GM12878 (cell line): Measurements from ENCODE around the gene FBF1. TPM values are rescaled to one million over a fixed set of nuclear protein-coding genes. Genes with fewer than 3 reads are reported as not detected.

ENCODE experiments used
- ATF2 ChIP-seq: IDR thresholded peaks from 2 replicates; pipeline ENCODE4 v1.6.1; 2012; ENCODE audit warnings: low read length, inconsistent platforms
- CBX3 ChIP-seq: fragments of 200-600 bp; sonication (generic); IDR thresholded peaks from 2 replicates; pipeline ENCODE4 v1.6.1; 2016; ENCODE audit warnings: low read depth, borderline replicate concordance
- E2F8 ChIP-seq: fragments of 450-650 bp; IDR thresholded peaks from 2 replicates; pipeline ENCODE4 v1.6.1; 2018; ENCODE audit warnings: mild to moderate bottlenecking, low read depth, moderate library complexity; ENCODE audit not compliant: partially characterized antibody
- ELK1 ChIP-seq: IDR thresholded peaks from 2 replicates; pipeline ENCODE4 v1.6.1; 2012; ENCODE audit warnings: low read depth, low read length, improper control_type of control experiment
- FOS ChIP-seq: IDR thresholded peaks from 3 replicates; pipeline ENCODE4 v1.6.1; 2011; ENCODE audit warnings: borderline replicate concordance; ENCODE audit not compliant: insufficient read length; ENCODE audit errors: extremely low read depth
- FOXK2 ChIP-seq: fragments of 450-650 bp; IDR thresholded peaks from 2 replicates; pipeline ENCODE4 v1.6.1; 2017; ENCODE audit warnings: mild to moderate bottlenecking, moderate library complexity
- KDM1A ChIP-seq: fragments of 200-600 bp; sonication (generic); IDR thresholded peaks from 2 replicates; pipeline ENCODE4 v1.6.1; 2016; ENCODE audit warnings: borderline replicate concordance
- MYB ChIP-seq: fragments of 150-350 bp; IDR thresholded peaks from 2 replicates; pipeline ENCODE4 v1.6.1; 2014; ENCODE audit warnings: mild to moderate bottlenecking, low read depth, low read length, borderline replicate concordance
- PAX8 ChIP-seq: fragments of 450-650 bp; IDR thresholded peaks from 2 replicates; pipeline ENCODE4 v1.6.1; 2017; ENCODE audit warnings: mild to moderate bottlenecking, moderate library complexity
- POLR2AphosphoS5 ChIP-seq: IDR thresholded peaks from 2 replicates; pipeline ENCODE4 v1.6.1; 2011; ENCODE audit warnings: mild to moderate bottlenecking, low read length, inconsistent platforms
- PRDM15 ChIP-seq: fragments of 450-650 bp; formaldehyde crosslinking; IDR thresholded peaks from 2 replicates; pipeline ENCODE4 v1.4.0; 2020; ENCODE audit warnings: mild to moderate bottlenecking, moderate library complexity
- RCOR1 ChIP-seq: conservative IDR thresholded peaks from 2 replicates; pipeline ENCODE4 v1.6.1; 2012; ENCODE audit warnings: low read depth, low read length, improper control_type of control experiment
- SMARCA5 ChIP-seq: fragments of 450-650 bp; IDR thresholded peaks from 2 replicates; pipeline ENCODE4 v1.6.1; 2017; ENCODE audit warnings: mild to moderate bottlenecking
- SUPT20H ChIP-seq: IDR thresholded peaks from 2 replicates; pipeline ENCODE4 v1.6.1; 2011; ENCODE audit warnings: low read depth, mild to moderate bottlenecking, low read length, moderate library complexity, borderline replicate concordance; ENCODE audit not compliant: control insufficient read depth
- ZBTB4 ChIP-seq: fragments of 450-650 bp; formaldehyde crosslinking; IDR thresholded peaks from 2 replicates; pipeline ENCODE4 v1.4.0; 2022; ENCODE audit warnings: mild to moderate bottlenecking, moderate library complexity
- polyA plus RNA-seq, 11 experiments: library from polyadenylated mRNA; depleted of rRNA in 4 of 11; unstranded in 6 of 11; stranded (reverse) in 5 of 11; fragments of >200 nt; fragmentation: Nextera tagmentation in 4 of 11; fragmentation: Illumina TruSeq in 1 of 11; extraction: Ambion mirVana in 4 of 11; extraction: Trizol in 1 of 11; gene quantifications; 1 replicate in 1 of 11; 2 replicates in 10 of 11; pipeline versions ENCODE4 v1.2.1 to v1.2.3, GENCODE V29; 2011 to 2016; ENCODE audit warnings: inconsistent platforms in 2 of 11, missing spikeins in 2 of 11, low read depth in 1 of 11
- total RNA-seq, 4 experiments: library from RNA; depleted of rRNA in 3 of 4; stranded (reverse); fragments of >200 nt in 3 of 4; fragmentation: Illumina TruSeq in 1 of 4; extraction: Trizol in 1 of 4; gene quantifications; 2 replicates each; pipeline versions ENCODE4 v1.2.1 to v1.2.3, GENCODE V29; 2013 to 2021

The FBF1 gene
- total and polyA plus RNA-seq, 10 of the 15 experiments (the other 5 are each of a cell fraction or from before 2014, with no cell fraction given) = 0.29 to 15.0 (median 7.0) TPM

- TF ChIP-seq ATF2 (no peak), E2F8 (no peak), PRDM15 (no peak), POLR2AphosphoS5 (peak; percentile 77; the same call in 1 of the 2 replicates), SUPT20H (no peak), ELK1 (peak; percentile 46; the same call in 1 of the 2 replicates), CBX3 (no peak), SMARCA5 (no peak), ZBTB4 (CRISPR knock-in tag) (no peak), FOS (no peak), MYB (no peak), FOXK2 (no peak), KDM1A (no peak), PAX8 (no peak), RCOR1 (no peak; the same call in 1 of the 2 replicates)
Measured at GRCh38 chr17:75940727-75941441, at the start of gene FBF1 (continued).
